Mucosa of descending colon (tissue), 3 donors: ENCODE results near the gene CAMSAP3. TPM values are rescaled to one million over a fixed set of nuclear protein-coding genes. Genes with fewer than 3 reads are reported as not detected.

Experiments
- ATAC-seq: fragments of 200-7000 bp; cut with Tn5 transposase; one replicate; pipeline ENCODE4 v1.9.1; 2020; ENCODE audit warnings: mild to moderate bottlenecking, moderate library complexity
- DNase-seq, 3 donors: peaks; one replicate each; pipeline ENCODE4 v3.0.0-alpha.2; 2020
- H3K36me3 ChIP-seq: fragments of 200-600 bp; one replicate; pipeline ENCODE4 v1.8.0; 2021; ENCODE audit warnings: low read depth, mild to moderate bottlenecking
- H3K4me1 ChIP-seq: fragments of 200-600 bp; one replicate; pipeline ENCODE4 v1.8.0; 2021; ENCODE audit warnings: low read depth, mild to moderate bottlenecking
- H3K4me3 ChIP-seq: fragments of 200-600 bp; one replicate; pipeline ENCODE4 v1.8.0; 2021; ENCODE audit warnings: mild to moderate bottlenecking
- H3K9me3 ChIP-seq: fragments of 200-600 bp; one replicate; pipeline ENCODE4 v1.8.0; 2021; ENCODE audit warnings: mild to moderate bottlenecking
- CTCF ChIP-seq: fragments of 200-600 bp; IDR thresholded peaks from one replicate; pipeline ENCODE4 v1.8.0; 2022; ENCODE audit warnings: antibody characterized with exemption, mild to moderate bottlenecking
- intact Hi-C, 2 donors: fragments of 100-400 bp; cut with DNase I in 1 of 2; cut with micrococcal nuclease in 1 of 2; formaldehyde crosslinking; loops; one replicate each; pipeline versions ENCODE4 v1.11.0 to v1.11.1; 2022; cut with DNase I, micrococcal nuclease
- total RNA-seq, 3 donors: library from RNA; stranded (reverse); fragmentation: NEBNext Ultra II Directional in 2 of 3; extraction: Animal tissue kit (Norgen Biotek cat#: 25700) in 2 of 3; gene quantifications; one replicate each; pipeline versions ENCODE4 v1.2.1 to v1.2.4, GENCODE V29; 2021 to 2023
- donor health status: DM: no; HTN: no; CAD: no; lungs with moderate emphysema.
- donor health status: DM: no; HTN: no; CAD: no.
- donor health status: DM: no; HTN: yes; CAD: no.

Gene CAMSAP3
- total RNA-seq, 3 donors from 2014 or later, result 25.3 to 60.5 (median 41.2) TPM

GRCh38 chr19:7550169-7550770, 45.4 kb upstream of the CAMSAP3 start:
- peak; percentile 30 to 63 (median 55) for DNase-seq
- Histone ChIP-seq H3K9me3 (no peaks in the 10 kb centered on the region), H3K4me1 (peaks cover 5% of the 10 kb centered on the region), H3K4me3 (no peak overlapping the region), H3K36me3 (no peaks in the 10 kb centered on the region)
- ATAC-seq, result no peak
- intact Hi-C loops, result no loop called here
- TF ChIP-seq CTCF, result no peak

- Histone ChIP-seq H3K4me1 (peaks cover 4% of the 10 kb centered on the region), H3K36me3 (no peaks in the 10 kb centered on the region), H3K9me3 (no peaks in the 10 kb centered on the region), H3K4me3 (no peak overlapping the region)
- DNase-seq (peak; percentile 81 to 86 (median 81)), ATAC-seq (peak; percentile 91)
- no peak for TF ChIP-seq CTCF
- intact Hi-C loops, result no loop called here
Measured at GRCh38 chr19:7550987-7551761, 44.5 kb upstream of the CAMSAP3 start.

GRCh38 chr19:7552781-7553180, 42.9 kb upstream of the CAMSAP3 start:
- no peaks in the 10 kb centered on the region for H3K4me1 ChIP-seq
- intact Hi-C loops, result no loop called here
- no peak for TF ChIP-seq CTCF
- H3K9me3 ChIP-seq, result no peaks in the 10 kb centered on the region
- no peaks in the 10 kb centered on the region for H3K36me3 ChIP-seq
- no peak for DNase-seq
- no peak overlapping the region for H3K4me3 ChIP-seq
- no peak for ATAC-seq

- Histone ChIP-seq H3K36me3 (no peaks in the 10 kb centered on the region), H3K9me3 (no peaks in the 10 kb centered on the region), H3K4me3 (no peak overlapping the region), H3K4me1 (no peaks in the 10 kb centered on the region)
- DNase-seq, result no peak
- ATAC-seq, result no peak
- intact Hi-C loops, result no loop called here
- no peak for TF ChIP-seq CTCF
Measured at GRCh38 chr19:7554565-7554964, 41.1 kb upstream of the CAMSAP3 start.

GRCh38 chr19:7554990-7555864, 40.4 kb upstream of the CAMSAP3 start:
- intact Hi-C loops, result no loop called here
- Histone ChIP-seq H3K4me3 (no peak overlapping the region), H3K4me1 (no peaks in the 10 kb centered on the region), H3K9me3 (no peaks in the 10 kb centered on the region), H3K36me3 (no peaks in the 10 kb centered on the region)
- DNase-seq (peak in 2 of 3 donors; percentile 62 to 70), ATAC-seq (peak; percentile 58)
- no peak for TF ChIP-seq CTCF
